ENCODE data around the gene LRRC8B. TPM values are rescaled to one million over a fixed set of nuclear protein-coding genes. Genes with fewer than 3 reads are reported as not detected.
A peak's percentile ranks its signal among the peaks of the same experiment; 100 is the strongest.

LRRC8B gene
- total and polyA plus RNA-seq, 2 of the 13 experiments (the other 11 are each of a cell fraction or from before 2014, with no cell fraction given), result 4.9 to 7.6 TPM

- TF ChIP-seq ZNF138 (CRISPR knock-in tag; IDR thresholded peaks at IDR 0.05; ENCODE audit: low read depth) (peak; percentile 55; the same call in 1 of the 2 replicates), ZNF607 (CRISPR knock-in tag; IDR thresholded peaks at IDR 0.05; ENCODE audit: borderline replicate concordance) (peak; percentile 23; the same call in 1 of the 2 replicates), THAP11 (CRISPR knock-in tag; IDR thresholded peaks at IDR 0.05) (0 out of 2 replicates have a peak, but pooled peaks have one; percentile 26), HNF4G (IDR thresholded peaks at IDR 0.05; ENCODE audit: borderline replicate concordance, low read depth, low read length) (peak; percentile 48; the same call in 1 of the 2 replicates), HNF4G (CRISPR knock-in tag; IDR thresholded peaks at IDR 0.05; ENCODE audit: borderline replicate concordance, low read depth) (no peak), ZNF501 (CRISPR knock-in tag; IDR thresholded peaks at IDR 0.05) (0 out of 2 replicates have a peak, but pooled peaks have one; percentile 29), ZNF234 (CRISPR knock-in tag; conservative IDR thresholded peaks at IDR 0.05) (no peak), NFATC3 (CRISPR knock-in tag; IDR thresholded peaks at IDR 0.05) (no peak), ZMYM4 (CRISPR knock-in tag; IDR thresholded peaks at IDR 0.05) (peak; percentile 34; the same call in 1 of the 2 replicates), ZBED4 (CRISPR knock-in tag; IDR thresholded peaks at IDR 0.05; ENCODE audit: borderline replicate concordance) (0 out of 2 replicates have a peak, but pooled peaks have one; percentile 22), KMT2B (CRISPR knock-in tag; IDR thresholded peaks at IDR 0.05) (no peak), ZNF331 (CRISPR knock-in tag; IDR thresholded peaks at IDR 0.05) (peak; percentile 99), MXD3 (CRISPR knock-in tag; IDR thresholded peaks at IDR 0.05) (peak; percentile 39; the same call in 1 of the 2 replicates), MLXIP (CRISPR knock-in tag; IDR thresholded peaks at IDR 0.05; ENCODE audit: borderline replicate concordance) (no peak), MXI1 (IDR thresholded peaks at IDR 0.05; ENCODE audit: borderline replicate concordance, low read depth, low read length) (peak; percentile 51; the same call in 1 of the 3 replicates), GABPB1 (CRISPR knock-in tag; IDR thresholded peaks at IDR 0.05) (peak; percentile 62), PHF21A (CRISPR knock-in tag; IDR thresholded peaks at IDR 0.05) (peak; percentile 55; the same call in 1 of the 2 replicates), HDAC2 (CRISPR knock-in tag; IDR thresholded peaks at IDR 0.05) (0 out of 2 replicates have a peak, but pooled peaks have one; percentile 18), MAX (IDR thresholded peaks at IDR 0.05) (peak; percentile 73), MTA1 (CRISPR knock-in tag; IDR thresholded peaks at IDR 0.05; ENCODE audit: borderline replicate concordance) (peak; percentile 38; the same call in 1 of the 2 replicates)
Measured at GRCh38 chr1:89609781-89610456, 85.3 kb downstream of the LRRC8B start (continued).
